GM20431 (cell line): ENCODE results near the gene GRID1.
"Not testable (repeated sequence)": the region's sequence is repeated elsewhere in the genome, so short reads cannot be mapped to it uniquely, and the experiment has no call there.

Source experiments
- in situ Hi-C: fragments of 300-500 bp; cut with MseI, MboI; formaldehyde crosslinking; loops from one replicate; pipeline ENCODE4 v1.15.0; 2020; ENCODE audit warnings: low sequenced_read_pairs; ENCODE audit not compliant: unreplicated experiment

Gene GRID1

DNA sequence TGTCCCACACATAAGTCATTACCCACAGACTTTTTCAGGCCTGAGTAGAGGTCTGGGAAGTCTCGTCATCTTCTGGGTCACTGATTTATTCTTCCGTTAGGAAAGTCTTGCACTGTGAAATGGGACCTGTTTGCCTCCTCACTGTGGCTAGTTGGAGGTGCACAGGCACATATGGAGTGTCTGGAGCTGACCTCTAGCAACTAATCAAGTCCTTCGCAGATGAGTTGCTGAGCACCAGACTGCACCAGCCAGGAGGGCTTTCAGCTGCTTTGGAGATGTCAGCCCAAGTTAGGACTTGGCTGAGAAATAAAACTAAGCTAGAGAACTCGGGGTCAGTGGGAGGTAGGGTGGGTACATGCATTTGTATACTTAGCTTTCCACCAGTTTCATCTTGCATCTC is 578.0 kb downstream of the GRID1 start:
- in situ Hi-C loops: no loop called here

DNA sequence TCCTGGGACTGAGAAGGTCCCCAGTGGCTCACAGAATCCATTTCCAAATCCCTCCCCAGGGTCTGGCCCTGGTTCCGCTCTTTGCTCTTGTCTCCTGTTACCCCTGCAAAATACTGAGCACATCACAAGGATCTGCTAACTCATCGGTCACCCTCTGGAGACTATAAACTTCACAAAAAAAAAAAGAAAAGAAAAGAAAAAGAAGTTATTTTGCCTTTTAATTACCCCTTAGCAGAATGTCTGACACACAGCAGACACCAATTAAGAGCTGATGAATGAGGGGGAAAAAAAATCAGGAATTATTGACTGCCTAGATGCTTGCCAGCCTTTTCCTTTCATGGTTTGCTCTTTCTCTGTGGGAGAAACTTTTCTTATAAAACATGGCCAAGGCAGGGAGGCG is 578.7 kb downstream of the GRID1 start:
- in situ Hi-C loops: no loop called here

DNA sequence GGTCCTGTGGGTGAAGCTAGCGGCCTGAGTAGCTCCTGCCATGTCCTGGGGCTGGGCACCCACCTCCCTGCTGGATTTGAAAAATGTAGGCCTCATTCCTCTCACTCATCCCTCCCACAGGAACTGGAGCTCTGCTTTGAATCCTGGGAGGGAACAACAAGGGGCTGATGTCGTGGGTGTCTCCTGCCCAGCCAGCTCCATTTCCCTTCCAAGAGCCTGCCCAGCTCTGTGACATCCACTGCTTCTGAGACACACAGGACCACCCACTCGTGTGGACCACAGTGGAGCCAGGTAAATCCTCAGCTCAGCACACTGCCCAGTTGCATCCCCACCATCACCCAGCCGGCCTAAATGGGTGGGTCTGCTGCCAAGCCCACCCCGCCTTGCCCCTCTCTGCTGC is 579.2 kb downstream of the GRID1 start:
- in situ Hi-C loops: no loop called here

DNA sequence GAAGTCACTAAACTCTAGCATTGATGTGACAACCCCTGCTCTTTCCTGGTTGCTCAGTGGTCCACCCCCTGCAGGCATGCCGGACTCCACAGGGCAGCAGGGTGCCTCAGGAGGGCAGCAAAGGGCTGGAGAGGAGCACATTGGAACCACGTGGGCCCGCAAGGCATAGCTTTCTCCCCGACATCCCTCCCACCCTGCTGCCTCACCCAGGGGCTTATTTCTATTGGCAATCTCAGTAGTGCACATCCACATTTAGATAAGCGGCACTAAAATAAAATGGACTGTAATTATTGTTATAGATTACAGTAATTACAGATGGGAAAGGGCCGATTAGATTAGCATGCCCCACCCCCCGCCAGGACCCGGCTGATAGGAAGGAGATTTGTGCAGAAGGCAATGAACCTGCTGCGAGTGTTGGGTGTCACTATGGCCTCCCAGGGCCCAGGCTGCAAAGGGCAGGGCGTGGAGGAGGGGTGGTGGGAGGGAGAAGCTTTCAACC is 580.1 kb downstream of the GRID1 start:
- in situ Hi-C loops: no loop called here

DNA sequence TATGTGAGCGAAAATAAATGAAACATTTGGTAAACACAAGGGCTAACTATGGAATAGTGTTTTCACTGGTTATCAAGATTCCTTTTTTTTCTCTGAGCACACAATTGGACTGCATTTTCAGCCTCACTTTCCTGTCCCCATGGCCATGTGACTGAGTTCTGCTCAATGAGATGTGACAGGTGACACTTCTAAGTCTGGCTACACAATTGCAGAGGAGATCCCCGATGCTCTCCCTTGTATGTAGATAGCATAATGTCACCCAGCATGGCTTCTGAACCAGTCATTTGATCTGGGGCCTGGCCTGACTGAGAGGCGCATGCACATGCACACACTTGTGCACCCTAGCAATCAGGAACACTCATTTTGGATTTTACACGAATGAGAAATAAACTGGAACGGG is 581.8 kb downstream of the GRID1 start:
- in situ Hi-C loops: no loop called here

DNA sequence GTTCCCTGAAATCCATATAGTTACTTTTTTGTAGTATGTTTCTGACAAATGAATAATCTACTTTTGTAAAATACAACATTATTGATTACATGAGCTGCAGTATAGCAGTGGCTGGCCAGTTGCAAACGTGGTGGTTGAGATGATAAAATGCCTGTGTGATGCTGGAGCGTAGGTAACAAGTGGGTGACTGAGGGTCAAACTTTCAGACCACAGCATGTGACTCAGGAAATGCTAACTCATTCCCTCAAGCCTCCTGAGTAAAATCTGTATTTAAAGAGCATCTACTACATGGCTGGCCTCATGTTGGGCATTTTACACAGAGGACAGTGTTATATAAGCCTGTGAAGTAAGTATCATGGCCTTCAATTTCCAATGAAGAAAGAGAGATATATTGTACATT is 585.2 kb downstream of the GRID1 start:
- in situ Hi-C loops: no loop called here

DNA sequence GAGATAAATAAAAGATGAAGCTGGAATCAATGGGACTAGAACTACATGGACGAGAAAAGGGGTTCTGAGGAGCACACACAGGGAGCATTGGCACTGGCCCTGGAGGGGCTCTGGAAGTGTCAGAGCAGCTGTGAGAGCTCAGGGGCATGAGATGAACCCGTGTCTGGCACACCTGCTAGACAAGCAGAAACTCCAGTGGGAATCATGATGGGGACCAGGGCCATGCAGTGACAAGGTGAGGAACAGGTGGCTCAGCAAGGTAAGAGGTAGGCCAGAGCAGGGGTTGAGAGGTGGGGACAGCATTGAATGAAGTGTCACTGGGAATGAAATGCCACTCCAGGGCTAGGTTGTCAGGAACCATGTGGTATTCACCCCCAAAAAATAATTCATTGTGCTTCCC is 588.5 kb downstream of the GRID1 start:
- in situ Hi-C loops: no loop called here

DNA sequence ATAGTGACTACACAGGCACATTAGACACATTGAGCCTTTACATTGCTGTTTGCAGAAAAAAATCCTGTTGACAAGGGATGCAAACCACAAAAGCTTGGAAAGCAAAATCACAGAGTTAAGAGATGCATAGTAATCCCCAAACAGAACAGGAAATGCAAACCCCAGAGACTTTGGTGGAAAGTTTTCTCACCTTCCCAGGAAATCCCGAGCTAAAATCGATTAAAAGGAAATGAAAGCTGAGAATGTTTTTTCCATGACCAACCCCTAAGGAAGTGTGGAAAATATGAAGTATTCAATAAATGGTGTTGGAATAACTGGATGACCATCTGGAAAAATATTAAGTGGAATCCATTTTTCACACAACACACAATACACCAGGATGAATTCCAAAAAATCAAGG is 598.7 kb downstream of the GRID1 start:
- in situ Hi-C loops: no loop called here

DNA sequence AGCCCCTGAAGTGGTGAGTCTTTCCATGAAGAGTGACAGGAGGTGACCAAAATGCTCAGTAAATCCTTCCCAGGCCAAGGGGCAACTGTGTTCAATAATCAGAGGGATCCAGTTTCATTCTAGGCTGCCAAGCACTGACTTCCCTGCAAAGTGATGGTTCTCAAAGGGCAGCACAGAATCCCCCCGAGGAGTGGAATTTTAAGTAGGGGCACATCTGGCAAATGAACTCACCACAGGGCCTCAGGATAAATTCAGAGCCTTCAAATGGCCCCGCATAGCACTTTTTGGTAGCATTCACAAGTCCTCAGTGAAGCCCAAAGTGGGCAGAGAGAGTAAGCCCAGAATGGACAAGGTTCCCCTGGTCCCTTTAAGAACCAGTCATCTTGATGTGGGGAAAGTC is 602.5 kb downstream of the GRID1 start:
- in situ Hi-C loops: no loop called here

DNA sequence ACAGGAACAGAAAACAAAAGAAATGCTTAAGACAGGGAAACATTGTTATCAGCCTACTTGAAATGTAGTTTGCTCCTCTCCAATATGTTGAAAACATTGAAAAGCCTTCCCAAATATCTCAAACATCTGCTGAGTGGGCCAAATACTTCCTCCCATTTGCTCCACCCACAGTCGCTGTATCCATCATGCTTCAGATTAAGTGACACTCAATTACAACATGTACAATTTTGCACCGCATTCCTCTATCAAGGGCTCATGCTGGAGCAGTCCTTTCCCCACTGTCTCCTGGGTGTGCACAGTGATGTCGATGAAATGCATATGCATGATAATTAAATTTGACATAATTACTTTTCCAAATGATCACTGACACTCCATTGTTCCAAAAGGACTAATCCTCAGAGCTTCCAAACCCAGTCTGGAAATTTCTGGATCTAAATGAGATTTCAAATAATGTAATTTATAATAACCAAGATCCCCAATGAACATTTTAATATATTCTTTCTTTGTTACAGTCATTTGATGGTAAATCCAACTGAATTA is 604.6 kb downstream of the GRID1 start:
- in situ Hi-C loops: no loop called here

DNA sequence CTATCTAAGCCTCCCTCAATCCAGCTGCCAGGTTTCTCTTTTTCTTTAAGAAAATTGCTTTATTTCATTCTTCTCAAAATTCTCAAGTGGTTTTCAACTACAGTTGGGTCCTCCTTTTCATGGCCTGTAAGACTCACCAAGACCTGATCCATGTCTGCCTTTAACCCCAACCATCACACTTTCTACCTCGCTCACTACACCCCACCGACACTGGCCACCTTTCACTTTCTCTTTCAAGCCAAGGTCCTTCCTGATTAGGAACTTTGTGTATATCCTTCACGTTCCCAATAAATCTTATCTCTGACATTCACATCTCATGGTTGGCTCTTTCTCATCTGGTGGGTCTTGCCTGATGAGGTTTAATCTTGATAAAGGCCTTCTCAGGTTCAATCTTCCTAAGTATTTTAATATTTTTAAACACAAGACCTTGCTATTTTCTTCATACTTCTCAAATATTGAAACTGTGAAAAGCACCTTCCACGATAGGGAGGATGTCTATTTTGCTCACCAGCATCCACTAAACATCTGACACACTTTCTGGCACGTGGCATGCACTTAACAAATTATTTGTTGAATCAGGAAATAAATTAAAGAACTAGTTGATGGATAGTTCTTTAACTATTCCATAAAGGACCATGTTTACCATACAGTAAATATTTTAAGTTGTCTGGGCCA is 624.8 kb downstream of the GRID1 start:
- in situ Hi-C loops: no loop called here

DNA sequence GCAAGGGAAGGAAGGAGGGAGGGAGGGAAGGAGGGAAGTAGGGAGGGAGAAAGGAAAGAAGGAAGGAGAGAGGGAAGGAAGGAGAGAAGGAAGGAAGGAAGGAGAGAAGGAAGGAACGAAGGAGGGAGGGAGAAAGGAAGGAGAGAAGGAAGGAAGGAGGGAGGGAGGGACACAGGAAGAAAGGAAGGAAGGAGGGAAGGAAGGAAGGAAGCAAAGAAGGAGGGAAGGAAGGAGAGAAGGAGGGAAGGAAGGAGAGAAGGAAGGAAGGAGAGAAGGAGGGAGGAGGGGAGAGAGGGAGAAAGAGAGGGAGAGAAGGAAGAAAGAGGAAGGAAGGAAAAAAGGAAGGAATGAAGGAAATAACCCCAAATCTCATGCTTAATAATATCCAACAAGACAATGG is 630.6 kb downstream of the GRID1 start:
- in situ Hi-C loops: no loop called here

DNA sequence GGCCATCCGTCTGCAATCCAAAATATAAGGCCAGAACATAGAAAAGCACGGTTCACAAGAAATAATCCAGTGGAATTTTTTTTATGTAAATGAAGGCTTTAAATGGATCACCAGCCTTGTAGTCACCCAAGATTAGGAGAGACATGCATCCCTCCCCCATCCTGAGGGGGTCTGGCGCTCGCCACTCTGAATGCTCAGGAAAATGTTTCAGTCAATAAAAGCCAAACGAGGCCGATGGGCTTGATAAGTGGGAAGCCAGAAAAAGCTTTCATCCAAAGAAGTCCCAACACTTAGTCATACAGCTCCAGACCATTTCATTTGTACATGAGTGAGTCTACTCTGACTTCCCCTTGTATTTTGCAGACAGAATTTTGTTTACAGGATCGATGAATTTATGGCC is 631.8 kb downstream of the GRID1 start:
- in situ Hi-C loops: no loop called here

DNA sequence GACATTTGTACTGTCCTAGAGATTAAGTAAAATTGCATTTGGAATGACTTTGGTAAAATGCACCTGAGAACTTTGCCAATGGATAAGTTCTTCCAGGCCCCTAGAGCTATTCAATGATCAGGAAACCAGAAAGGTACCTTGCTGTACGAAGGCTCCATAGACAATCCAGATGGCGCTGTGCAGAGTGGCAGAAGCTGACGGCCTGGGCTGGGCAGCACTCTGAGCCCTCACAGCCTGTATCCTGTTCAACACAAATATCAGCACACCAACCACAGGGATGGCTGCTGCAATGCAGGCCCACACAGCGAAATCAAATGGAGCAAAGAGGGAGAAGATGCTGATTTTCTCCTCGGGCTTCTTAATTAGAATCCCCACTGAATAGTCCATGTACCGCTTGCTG is 642.4 kb downstream of the GRID1 start:
- in situ Hi-C loops: no loop called here

DNA sequence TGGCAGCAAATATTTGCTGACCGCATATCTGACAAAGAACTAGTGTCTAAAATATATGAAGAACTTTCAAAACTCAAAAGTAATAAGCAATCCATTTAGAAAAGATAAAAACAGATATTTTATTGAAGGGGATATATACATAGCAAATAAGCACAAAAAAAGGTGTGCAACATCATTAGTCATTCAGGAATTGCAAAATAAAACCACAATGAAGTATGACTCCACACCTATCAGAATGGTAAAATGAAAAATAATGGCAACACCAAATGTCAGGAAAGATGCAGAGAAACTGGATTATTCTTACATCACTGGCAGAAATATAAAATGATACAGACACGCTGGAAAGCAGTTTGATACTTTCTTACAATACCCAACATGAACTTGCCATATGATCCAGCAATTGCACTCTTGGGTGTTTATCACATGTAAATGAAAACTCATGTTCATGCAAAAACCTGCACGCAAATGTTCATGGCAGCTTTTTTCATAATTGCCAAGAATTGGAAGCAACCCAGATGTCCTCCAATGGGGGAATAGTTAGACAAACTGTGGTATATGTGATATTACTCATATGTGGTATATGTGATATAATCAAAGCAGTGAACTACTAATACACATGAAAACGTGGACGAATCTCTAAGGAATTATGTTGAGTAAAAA is 645.5 kb downstream of the GRID1 start:
- in situ Hi-C loops: no loop called here

DNA sequence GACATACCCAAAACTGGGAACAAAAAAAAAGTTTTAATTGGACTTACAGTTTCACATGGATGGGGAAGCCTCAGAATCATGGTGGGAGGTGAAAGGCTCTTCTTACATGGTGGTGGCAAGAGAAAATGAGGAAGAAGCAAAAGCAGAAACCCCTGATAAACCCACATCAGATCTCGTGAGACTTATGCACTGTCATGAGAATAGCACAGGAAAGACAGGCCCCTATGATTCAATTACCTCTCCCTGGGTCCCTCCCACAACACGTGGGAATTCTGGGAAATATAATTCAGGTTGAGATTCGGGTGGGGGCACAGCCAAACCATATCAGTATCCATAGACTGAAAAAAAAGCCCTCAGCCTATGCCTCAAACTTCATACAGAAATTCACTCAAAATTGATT is 647.2 kb downstream of the GRID1 start:
- in situ Hi-C loops: no loop called here

DNA sequence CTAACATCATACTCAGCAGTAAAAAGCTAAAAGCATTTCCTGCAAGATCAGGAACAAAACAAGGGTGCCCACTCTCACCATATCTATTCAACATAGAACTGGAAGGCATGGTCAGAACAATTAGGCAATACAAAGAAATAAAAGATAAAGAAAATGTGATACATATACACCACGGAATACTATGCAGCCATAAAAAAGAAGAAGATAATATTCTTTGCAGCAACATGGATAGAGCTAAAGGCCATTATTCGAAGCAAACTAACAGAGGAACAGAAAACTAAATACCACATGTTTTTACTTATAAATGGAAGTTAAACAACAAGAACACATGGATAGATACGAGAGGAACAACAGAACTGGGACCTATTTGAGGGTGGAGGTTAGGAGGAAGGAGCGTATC is 652.7 kb downstream of the GRID1 start:
- in situ Hi-C loops: no loop called here

DNA sequence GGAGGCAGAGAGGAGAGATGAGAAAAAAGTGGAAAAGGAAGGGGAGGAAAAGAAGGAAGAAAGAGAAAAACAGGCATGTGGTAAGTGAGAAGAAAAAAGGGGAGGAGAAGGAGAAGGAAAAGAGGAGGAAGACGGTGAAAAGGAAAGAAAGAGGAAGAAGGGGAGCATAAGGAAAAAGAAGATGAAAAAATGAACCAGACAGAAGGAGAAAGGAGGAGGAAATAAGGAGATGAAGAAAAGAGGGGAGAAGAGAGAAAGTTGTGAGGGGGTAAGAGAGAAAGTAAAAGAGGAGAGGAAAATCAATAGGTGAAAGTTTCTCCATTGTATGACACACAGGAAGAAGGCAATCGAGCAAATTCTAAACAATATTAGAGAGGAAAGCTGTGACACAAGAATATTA is 663.8 kb downstream of the GRID1 start:
- in situ Hi-C loops: no loop called here

DNA sequence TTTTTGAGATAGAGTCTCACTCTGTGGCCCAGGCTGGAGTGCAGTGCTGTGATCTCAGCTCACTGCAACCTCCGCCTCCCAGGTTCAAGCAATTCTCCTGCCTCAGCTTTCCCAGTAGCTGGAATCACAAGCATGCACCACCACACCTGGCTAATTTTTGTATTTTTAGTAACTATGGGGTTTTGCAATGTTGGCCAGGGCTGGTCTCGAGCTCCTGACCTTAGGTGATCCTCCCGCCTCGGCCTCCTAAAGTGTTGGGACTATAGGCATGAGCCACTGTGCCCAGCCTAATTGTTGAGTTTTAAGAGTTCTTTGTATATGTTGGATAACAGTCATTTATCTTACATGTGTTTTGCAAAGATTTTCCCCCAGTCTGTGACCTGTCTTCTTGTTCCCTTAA is 667.5 kb downstream of the GRID1 start:
- in situ Hi-C loops: not testable (repeated sequence)

DNA sequence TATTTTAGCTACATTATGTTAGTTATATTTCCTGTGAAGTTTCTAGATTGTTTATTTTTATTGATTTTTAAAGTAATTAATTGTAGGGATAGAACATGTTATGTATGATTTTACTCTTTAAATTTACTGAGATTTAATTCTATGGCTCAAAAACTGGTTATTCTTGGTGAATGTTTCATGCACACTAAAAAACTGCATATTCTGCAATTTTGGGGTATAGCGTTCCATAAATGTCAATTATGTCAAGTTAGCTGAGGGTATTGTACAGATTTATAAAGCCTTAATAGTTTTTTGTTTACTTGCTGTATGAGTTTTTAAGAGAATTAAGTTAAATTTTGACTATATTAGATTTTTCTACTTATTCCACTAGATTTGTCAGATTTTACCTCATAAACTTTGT is 669.7 kb downstream of the GRID1 start:
- in situ Hi-C loops: no loop called here

DNA sequence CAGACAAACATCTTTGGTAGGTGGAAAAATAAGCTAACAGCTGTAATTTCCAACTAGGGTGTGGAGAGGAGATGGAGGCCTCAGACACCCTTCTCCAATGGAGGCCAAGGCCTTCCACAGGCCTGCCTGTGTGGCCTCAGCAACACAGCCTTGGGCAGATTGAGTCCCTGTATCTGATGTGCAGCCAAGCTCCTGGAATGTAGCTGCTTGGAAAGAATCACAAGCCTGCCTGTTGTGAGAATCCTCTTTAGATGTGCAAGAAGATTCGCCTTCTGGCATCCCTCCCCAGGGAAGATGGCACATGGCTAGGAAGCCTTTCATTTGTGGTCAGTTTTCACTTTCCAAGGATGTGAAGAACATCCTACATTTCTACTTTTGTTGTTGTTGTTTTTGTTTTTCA is 684.0 kb downstream of the GRID1 start:
- in situ Hi-C loops: no loop called here

DNA sequence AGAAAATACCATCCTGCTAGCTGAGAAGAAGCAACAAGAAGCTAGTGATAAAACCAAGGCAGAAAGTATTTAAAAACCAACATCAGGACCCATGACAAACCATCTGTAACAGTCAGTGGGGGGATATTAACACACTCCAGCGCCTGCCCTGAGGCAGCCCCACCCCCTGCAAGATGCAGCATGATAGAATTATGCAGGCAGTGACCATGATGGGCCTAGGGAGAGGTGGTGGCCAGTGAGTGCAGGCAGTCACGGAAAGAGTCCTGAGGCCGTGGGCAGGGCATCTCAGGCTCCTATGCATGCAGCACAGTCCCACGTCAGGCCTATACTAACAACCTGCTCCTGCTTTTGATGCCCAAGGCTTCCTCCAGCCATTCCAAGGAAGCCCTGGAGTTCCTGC is 686.9 kb downstream of the GRID1 start:
- in situ Hi-C loops: no loop called here
